GM10266 (cell line): ENCODE results near the gene DEFB127.
"Not testable (repeated sequence)": the region's sequence is repeated elsewhere in the genome, so short reads cannot be mapped to it uniquely, and the experiment has no call there.

Source experiments
- DNase-seq: peaks from one replicate; pipeline ENCODE4 v3.0.0; 2012; ENCODE audit errors: extremely low spot score
- TF ChIP-seq, protein P1 (sequence below): IDR thresholded peaks from 2 replicates; pipeline ENCODE4 v1.5.1; 2012; ENCODE audit warnings: mild to moderate bottlenecking, low read depth; ENCODE audit not compliant: control insufficient read depth, insufficient read depth; ENCODE audit errors: missing control alignments

DEFB127 gene

DNA sequence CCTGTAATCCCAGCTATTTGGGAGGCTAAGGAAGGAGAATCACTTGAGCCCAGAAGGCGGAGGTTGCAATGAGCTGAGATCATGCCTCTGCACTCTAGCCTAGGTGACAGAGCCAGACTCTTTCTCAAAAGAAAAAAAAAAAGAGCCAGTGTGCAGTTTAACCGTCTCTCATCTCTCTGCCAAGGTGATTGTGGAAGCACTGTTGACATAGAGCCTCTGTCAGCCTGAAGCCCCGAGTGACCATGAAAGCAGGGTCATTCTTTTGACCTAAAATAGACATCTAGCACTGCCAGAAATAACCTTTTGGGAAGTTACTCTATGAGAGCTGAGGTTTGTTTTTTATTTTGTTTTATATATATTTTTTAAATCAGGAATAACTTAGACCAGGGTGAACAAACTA is 7.4 kb downstream of the DEFB127 start:
- no peak for DNase-seq

DNA sequence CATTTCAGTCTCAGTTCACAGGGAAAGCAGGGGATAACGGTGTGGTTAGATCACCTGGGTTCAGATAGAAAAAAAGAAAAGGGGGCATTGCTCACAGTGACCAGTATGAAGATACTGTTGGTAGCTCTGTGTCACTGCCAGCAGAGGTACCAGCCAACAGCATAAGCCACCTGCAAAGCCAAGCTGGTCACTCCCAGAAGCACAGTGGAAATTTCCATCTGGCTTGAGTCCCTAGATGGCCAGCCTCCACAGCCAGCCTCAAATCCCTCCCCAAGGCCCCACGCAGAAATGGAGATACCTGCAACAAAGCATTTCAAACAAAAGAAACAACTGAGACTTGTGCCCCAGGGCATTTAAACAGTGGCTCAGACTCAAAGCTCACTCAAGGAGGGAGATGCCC is 11.6 kb downstream of the DEFB127 start:
- TF ChIP-seq, protein P1, sequence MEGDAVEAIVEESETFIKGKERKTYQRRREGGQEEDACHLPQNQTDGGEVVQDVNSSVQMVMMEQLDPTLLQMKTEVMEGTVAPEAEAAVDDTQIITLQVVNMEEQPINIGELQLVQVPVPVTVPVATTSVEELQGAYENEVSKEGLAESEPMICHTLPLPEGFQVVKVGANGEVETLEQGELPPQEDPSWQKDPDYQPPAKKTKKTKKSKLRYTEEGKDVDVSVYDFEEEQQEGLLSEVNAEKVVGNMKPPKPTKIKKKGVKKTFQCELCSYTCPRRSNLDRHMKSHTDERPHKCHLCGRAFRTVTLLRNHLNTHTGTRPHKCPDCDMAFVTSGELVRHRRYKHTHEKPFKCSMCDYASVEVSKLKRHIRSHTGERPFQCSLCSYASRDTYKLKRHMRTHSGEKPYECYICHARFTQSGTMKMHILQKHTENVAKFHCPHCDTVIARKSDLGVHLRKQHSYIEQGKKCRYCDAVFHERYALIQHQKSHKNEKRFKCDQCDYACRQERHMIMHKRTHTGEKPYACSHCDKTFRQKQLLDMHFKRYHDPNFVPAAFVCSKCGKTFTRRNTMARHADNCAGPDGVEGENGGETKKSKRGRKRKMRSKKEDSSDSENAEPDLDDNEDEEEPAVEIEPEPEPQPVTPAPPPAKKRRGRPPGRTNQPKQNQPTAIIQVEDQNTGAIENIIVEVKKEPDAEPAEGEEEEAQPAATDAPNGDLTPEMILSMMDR, result no peak
- no peak for DNase-seq

More for the DNA sequence above, 7.4 kb downstream of the DEFB127 start:
- TF ChIP-seq, protein P1, result no peak

DNA sequence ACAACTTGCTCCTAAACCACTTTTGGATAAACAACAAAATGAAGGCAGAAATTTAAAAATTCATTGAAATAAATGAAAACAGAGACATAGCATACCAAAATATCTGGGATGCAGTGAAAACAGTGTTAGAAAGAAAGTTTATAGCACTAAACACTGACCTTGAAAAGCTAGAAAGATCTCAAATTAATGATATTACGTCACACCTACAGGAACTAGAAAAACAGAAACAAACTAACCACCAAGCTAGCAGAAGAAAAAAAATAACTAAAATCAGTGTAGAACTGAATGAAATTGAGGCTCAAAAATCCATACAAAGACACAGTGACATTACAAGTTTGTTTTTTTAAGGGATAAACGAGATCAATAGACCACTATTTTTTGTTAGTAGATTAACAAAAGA is 27.0 kb downstream of the DEFB127 start:
- TF ChIP-seq, protein P1, result no peak
- no peak for DNase-seq

DNA sequence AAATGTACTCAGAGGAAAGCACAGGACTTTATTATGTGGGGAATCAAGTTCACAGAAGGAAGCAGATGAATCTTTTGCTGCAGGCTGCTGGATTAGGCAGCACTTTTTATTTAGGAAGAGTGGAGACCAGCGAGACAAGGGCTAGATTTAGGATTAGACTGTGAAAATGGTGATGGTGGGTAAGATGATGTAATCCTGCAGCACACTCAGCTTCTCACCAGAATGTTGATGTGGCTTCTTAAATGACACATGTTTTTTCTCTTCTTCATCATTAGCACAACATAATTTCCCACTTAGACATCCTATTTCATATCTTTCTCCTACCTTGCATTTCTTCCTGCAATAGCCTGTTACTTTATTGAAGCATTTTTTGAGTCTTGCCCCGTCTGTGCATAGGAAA is 30.5 kb downstream of the DEFB127 start:
- no peak for DNase-seq
- TF ChIP-seq, protein P1, result no peak

DNA sequence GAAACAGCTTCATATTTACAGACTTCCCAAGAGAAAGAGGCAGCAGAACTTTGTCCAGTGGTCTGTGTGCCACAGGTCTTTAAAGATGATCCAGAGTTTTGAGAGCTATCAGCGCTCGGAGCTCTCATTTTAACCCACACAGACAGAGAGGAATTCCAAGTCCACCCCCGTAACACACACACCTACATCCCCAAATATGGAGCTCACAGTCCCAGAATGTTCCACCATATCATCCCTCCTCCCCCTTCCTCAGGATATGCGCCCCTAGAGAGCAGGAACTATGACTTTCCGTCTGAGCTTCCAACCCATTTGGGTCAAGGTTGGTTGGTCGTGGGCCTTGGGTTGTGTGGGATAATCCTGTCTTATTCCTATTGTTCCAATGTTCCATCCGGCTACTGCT is 32.4 kb downstream of the DEFB127 start, which contains the start of gene DEFB128:
TSS of gene DEFB128 (minus strand) at position 101 of the 400 bp plus-strand sequence. CDS start at position 13, 88 bp downstream.
- no peak for DNase-seq
- TF ChIP-seq, protein P1, result no peak

DNA sequence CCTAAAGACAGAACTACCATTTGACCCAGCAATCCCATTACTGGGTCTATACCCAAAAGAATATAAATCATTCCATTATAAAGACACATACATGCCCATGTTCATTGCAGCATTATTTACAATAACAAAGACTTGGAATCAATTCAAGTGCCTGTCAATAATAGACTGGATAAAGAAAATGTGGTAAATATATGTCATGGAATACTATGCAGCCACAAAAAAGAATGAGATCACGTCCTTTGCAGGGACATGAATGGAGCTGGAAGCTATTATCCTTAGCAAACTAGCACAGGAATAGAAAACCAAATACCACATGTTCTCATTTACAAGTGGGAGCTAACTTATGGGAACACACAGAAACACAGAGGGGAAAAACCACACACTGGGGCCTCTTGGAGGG is 41.0 kb downstream of the DEFB127 start:
- TF ChIP-seq, protein P1, result no peak
- no peak for DNase-seq

DNA sequence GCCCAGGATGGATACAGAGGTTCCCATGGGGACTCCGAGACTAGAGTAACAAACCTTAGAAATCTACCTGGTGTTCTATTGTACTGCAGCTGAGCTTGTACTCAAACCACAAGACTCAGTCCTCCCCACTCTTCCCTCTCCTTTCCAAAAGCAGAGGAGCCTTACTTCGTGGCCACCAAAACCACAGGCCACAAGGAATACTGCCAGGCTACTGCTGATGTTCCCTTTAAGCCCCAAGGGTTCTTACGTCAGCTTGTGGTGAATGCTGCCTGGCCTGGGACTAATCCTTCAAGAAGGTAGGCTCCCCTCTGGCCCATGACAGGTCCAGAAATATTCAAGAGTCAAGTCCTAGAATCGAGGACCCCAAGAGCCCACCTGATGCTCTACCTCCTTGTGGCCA is 42.7 kb downstream of the DEFB127 start:
- no peak for DNase-seq
- TF ChIP-seq, protein P1, result no peak

DNA sequence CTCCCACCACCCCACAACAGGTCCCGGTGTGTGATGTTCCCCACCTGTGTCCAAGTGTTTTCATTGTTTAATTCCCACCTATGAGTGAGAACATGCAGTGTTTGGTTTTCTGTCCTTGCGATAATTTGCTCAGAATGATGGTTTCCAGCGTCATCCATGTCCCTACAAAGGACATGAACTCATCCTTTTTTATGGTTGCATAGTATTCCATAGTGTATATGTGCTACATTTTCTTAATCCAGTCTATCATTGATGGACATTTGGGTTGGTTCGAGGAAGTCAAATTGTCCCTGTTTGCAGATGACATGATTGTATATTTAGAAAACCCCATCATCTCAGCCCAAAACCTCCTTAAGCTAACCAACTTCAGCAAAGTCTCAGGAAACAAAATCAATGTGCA is 46.4 kb downstream of the DEFB127 start:
- not testable (repeated sequence) for DNase-seq
